NCI-H524 (cell line): ENCODE measurements around the gene CACNA1H.
A peak's percentile ranks its signal among the peaks of the same experiment; 100 is the strongest.

ENCODE experiments used
- DNase-seq, 2 experiments: peaks; one replicate each; lab custom pipeline; 2025; lab: John Stamatoyannopoulos, UW

The CACNA1H gene

DNA sequence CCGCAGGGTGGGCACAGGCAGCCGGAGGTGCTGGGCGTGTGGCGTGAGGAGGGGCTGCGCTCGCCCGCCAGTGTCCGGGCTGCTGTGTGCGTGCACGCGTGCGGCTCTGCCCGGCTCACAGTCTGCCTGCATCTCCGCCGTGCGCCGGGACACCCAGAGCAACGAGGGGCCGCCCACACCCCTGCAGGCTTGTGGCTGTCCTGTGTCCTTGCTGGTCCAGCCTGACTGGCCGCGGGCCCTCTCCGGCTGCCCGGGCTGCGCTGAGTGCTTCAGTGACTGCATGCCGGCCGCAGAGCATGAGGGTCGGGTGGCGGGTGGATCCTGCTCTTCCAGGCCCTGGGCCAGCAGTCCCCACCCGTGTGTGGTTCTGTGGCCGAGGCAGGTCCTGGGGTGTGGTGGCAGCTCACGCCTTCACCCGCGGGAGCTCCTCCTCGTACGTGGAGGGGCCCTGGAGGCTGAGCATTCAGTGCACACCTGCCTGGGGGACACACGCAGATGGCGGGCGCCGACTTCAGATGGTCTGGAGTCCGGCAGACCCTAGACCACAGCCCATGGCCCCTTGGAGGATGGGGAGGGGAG is 59.8 kb downstream of the CACNA1H start:
- no peak for DNase-seq

DNA sequence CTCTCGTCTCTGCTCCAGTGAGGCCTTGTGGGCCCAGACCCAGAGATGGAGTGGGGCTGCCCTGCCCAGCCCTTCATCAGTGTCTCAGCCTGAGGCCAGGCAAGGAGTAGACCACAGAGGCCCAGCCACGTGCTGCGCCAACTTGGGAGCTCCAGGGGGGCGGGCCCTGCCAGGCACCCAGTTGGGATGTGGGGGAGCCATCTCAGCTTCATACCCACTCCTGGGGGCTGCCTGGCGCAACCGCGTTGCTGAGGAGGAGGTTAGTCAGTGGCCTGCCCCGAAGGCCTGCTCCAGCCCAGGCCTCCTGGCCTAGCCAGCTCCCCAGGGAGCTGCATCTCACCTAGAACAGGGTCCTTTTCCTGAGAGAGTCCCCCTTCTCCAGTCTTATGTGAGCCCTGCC is 60.3 kb downstream of the CACNA1H start:
- no peak for DNase-seq

DNA sequence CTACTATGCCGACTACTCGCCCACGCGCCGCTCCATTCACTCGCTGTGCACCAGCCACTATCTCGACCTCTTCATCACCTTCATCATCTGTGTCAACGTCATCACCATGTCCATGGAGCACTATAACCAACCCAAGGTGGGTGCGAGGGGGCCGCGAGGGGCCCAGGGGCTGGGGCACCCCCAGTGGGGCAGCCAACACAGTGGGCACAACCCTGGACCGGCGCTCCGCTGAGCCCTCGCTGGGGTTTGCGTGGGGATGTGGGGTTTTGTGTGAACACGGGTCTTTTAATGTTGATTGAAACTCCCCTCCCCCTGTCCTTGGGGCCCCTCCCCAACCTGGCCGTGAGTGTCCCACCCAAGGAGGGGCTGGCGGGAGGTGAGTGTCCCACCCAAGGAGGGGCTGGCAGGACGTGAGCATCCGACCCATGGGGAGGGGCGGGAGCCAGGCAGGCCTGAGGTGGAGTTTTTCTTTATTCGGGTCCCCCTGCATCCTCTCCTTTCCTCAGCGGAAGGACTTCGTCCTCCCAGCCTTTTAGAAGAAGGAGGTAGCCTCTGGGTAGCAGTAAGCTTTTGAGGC is 61.0 kb downstream of the CACNA1H start:
- DNase-seq = no peak

DNA sequence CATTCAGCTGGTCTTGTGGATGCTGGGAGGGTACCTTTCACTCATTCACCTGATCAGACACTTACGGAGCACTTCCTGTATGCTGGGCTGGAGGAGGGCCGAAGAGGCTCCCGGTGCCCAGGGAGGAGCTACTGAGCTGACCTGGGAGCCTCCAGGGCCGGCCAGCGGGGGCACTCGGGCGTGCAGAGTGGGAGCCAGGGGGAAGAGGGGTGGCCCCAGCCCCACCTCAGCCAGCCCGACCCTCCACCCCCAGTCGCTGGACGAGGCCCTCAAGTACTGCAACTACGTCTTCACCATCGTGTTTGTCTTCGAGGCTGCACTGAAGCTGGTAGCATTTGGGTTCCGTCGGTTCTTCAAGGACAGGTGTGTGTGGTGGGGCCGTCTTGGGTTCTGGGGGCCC is 61.8 kb downstream of the CACNA1H start:
- no peak for DNase-seq

DNA sequence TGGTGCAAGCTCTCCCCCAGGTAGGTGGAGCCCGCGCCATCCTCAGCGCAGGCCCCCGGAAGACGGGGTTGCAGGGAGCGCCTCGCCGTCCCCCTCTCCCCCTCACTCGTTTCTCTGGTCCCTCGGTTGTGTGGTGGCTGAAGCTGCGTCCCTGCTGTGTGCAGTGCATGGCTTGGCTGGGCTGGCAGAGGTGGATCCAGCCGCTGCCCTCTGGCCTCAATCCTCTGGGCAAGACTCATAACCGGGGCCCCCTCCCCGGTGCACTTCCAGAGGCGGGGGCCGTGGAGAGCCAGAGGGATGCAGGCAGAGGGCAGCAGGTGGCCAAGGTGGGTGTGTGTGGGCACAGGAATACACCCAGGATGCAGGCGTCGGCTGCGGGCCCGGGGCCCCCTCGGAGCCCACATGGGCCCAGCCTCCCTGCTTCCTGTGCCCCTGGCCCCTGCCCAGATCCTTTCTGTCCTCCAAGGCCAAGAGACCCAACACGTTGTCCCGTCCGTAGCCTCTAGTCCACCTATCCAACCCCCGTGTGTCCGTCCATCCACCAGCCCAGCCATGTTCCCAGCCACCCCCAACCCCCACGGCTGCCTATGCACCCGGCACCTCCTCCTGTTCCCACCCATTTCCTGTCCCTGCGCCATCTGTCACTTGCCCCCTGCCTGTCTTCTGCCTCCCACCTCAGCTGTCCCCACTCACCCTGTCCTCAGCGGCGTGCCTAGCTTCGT is 62.8 kb downstream of the CACNA1H start:
- peak; percentile 50 to 57 for DNase-seq

DNA sequence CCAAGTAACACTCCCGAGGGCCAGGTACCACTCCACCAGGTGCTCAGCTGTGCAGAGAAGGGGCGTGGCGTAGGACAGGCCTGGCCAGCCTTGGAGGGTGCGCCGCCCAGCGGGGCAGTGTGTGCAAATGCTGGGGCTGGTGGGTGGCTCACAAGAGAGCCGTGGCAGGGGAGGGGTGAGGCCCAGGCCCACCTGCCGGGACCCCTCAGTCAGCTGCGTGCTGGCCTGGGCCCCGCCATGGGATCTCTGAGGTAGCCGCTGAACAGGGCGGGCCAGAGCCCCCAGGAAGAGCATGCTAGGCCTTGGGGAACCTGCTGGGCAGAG is 63.4 kb downstream of the CACNA1H start:
- DNase-seq = no peak

DNA sequence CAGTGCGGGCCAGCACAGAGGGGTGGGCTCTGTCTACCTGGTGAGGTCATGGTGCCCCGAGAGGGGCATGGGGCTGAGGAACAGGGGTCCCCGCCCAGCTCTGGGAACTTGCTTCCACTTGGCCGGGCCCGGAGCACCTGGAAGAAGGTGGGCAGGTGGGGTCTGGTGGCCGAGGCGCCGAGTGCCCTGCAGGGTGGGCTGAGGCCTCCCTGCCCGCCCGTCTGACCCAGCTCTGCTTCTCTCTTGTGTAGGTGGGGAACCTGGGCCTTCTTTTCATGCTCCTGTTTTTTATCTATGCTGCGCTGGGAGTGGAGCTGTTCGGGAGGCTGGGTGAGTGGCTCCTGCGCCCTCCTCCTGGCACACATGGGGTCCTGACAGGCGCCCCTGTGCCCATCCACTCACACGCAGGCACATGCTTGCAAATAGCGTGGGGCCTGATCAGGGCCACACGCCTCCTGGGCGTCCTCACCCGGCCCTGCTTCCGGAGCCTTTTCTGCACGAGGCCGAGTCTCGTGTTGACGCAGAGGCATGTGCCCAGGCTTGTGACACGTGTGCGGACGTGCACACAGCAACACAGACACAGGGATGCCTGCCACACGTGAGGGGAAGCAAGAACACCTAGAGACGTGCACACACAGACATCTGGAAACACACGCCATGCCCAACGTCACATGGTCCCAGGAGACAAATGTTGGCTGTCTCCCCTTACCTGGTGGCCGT is 63.9 kb downstream of the CACNA1H start:
- DNase-seq = no peak

DNA sequence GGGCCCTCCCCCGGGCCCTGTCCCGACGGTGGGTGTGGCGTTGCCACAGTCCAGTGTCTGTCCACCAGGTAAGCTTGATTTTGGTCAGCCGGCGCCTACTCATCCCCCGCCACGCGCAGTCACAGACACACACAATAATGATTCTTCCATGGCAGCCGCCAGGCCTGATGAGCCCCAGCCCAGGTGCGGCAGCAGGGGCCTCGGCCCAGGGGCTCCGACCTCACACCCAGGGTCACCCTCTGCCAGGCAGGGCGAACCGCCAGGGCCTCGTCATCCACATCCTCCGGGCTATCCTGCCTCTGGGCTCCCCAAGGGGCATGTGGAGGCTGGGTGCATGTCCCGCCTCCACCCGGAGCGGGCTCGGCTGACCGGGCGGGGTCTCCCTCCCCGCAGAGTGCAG is 64.6 kb downstream of the CACNA1H start:
- DNase-seq = no peak

DNA sequence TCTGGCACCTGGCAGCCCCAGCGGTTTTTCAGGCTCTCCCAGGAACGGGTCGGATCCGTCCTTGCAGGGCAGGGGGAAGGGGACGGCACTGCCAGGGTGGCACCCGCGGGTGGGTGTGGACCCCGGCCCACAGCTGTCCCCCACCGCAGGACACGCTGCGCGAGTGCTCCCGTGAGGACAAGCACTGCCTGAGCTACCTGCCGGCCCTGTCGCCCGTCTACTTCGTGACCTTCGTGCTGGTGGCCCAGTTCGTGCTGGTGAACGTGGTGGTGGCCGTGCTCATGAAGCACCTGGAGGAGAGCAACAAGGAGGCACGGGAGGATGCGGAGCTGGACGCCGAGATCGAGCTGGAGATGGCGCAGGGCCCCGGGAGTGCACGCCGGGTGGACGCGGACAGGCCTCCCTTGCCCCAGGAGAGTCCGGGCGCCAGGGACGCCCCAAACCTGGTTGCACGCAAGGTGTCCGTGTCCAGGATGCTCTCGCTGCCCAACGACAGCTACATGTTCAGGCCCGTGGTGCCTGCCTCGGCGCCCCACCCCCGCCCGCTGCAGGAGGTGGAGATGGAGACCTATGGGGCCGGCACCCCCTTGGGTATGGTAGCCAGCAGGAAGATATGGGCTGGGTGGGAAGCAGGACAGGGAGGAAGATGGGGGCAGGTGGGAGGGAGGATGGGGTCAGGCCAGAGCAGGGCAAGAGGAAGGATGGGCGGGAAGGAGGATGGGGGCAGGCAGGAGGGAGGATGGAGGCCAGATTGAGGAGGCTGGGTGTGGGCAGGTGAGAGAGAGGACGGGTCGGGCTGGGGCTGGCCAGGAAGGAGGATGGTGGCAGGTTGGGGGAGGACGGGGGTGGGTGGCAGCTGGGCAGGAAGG is 65.4 kb downstream of the CACNA1H start:
- DNase-seq = no peak

DNA sequence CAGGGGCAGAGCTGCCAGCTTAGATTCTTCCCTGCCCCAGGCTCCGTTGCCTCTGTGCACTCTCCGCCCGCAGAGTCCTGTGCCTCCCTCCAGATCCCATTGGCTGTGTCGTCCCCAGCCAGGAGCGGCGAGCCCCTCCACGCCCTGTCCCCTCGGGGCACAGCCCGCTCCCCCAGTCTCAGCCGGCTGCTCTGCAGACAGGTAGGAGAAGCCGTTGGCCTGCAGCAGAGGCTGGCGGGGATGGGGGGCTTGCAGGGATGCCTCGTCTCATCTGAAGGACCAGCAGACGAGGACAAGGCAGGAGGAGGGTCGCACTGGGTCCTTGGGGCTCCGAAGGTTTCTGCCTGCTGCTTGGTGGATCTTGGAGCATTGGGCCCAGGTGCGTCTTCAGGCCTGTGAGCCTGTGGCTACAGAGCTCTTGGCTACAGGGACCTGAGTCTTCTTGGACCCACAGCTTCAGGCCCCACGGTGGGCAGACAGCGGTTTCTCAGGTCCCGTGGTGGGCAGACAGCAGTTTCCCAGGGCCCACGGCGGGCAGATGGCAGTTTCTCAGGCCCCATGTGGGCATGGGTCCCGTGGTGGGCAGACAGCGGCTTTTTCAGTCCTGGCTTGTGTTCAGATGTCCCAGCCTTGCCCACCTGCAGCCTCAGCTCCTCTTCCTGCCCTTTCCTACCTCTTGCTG is 66.2 kb downstream of the CACNA1H start:
- DNase-seq = no peak

DNA sequence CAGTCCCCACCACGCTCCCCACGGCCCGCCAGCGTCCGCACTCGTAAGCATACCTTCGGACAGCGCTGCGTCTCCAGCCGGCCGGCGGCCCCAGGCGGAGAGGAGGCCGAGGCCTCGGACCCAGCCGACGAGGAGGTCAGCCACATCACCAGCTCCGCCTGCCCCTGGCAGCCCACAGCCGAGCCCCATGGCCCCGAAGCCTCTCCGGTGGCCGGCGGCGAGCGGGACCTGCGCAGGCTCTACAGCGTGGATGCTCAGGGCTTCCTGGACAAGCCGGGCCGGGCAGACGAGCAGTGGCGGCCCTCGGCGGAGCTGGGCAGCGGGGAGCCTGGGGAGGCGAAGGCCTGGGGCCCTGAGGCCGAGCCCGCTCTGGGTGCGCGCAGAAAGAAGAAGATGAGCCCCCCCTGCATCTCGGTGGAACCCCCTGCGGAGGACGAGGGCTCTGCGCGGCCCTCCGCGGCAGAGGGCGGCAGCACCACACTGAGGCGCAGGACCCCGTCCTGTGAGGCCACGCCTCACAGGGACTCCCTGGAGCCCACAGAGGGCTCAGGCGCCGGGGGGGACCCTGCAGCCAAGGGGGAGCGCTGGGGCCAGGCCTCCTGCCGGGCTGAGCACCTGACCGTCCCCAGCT is 67.3 kb downstream of the CACNA1H start:
- DNase-seq = no peak

DNA sequence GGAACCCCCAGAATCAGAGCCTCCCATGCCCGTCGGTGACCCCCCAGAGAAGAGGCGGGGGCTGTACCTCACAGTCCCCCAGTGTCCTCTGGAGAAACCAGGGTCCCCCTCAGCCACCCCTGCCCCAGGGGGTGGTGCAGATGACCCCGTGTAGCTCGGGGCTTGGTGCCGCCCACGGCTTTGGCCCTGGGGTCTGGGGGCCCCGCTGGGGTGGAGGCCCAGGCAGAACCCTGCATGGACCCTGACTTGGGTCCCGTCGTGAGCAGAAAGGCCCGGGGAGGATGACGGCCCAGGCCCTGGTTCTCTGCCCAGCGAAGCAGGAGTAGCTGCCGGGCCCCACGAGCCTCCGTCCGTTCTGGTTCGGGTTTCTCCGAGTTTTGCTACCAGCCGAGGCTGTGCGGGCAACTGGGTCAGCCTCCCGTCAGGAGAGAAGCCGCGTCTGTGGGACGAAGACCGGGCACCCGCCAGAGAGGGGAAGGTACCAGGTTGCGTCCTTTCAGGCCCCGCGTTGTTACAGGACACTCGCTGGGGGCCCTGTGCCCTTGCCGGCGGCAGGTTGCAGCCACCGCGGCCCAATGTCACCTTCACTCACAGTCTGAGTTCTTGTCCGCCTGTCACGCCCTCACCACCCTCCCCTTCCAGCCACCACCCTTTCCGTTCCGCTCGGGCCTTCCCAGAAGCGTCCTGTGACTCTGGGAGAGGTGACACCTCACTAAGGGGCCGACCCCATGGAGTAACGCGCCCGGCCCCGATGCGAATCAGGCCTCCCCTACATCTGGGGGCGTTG is 68.1 kb downstream of the CACNA1H start:
- no peak for DNase-seq

DNA sequence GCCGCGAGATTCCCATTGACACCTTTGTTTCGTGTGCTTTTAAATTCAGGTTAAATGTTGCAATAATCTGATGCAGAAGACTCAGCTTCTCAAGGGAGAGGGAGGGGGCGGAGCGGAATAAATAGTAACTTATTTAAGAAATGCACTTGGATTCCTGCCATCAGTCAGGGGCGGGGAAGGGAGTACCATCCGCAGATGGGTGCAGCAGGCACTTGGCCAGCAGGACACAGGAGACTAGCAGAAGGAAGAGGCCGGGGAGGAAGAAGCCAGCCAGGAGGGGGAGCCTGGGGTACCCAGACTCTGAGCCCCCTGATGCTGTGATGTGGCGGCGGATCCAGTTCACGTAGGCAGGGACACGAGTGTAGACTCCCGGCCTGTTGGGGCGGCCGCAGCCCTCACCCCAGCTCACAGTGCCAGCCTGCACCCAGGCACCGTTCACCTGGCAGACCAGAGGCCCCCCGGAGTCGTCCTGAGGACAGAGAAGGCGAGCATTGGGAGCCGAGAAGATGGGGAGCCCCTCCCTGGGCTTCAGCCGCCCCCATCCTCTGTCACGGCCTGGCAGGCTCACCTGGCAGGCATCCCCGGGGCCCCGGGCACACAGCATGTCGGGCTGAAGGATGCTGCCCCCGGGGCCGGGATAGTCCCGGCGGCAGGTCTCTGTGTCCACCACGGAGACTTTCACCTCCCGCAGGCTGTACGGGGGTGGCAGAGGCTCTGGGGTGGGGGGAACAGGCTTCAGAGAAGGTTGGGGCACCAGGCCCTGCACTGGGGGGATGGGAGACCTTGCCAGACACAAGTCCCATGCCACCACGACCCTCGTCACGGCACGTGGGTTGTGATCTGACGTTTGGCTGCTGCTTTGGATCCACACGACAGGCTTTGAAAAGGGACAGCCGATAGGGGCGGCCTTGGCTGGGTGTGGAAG is 69.0 kb downstream of the CACNA1H start:
- no peak for DNase-seq

DNA sequence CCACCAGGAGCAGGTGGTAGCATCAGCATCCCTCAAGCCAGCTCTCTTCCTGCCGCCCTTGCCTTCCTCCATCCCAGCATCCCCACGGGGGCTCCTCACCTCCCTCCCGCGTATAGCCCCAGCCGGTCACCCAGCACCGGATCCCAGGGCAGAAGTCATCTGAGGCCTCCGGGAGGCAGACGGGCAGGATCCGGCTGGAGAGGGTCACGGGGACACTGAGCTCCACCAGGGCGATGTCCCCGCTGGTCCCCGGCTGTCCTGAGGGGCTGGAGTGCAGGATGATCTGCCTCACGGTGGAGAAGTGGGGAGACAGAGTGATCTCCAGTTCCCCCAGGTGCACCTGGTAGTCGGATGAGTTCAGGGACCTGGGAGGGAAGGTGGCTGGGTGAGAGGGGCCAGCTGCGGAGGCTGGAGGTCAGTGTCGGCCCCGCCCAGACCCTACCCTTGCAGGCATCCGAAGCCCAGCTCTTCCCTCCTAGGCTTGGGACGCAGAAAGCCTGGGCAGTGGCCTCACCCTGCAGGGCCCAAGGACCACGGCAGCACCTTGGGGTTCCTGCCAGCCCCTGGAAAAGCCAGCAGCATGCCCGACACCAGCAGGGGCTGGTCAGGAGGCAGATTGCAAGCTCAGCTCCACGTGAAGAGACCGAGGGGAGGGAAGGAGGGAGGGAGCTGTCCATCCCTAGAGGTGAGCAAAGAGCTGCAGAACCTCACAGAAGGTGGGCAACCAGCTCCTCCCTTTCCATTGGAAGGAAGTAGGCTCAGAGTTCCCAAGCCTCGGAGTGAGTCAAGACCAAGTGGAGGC is 69.8 kb downstream of the CACNA1H start:
- no peak for DNase-seq

DNA sequence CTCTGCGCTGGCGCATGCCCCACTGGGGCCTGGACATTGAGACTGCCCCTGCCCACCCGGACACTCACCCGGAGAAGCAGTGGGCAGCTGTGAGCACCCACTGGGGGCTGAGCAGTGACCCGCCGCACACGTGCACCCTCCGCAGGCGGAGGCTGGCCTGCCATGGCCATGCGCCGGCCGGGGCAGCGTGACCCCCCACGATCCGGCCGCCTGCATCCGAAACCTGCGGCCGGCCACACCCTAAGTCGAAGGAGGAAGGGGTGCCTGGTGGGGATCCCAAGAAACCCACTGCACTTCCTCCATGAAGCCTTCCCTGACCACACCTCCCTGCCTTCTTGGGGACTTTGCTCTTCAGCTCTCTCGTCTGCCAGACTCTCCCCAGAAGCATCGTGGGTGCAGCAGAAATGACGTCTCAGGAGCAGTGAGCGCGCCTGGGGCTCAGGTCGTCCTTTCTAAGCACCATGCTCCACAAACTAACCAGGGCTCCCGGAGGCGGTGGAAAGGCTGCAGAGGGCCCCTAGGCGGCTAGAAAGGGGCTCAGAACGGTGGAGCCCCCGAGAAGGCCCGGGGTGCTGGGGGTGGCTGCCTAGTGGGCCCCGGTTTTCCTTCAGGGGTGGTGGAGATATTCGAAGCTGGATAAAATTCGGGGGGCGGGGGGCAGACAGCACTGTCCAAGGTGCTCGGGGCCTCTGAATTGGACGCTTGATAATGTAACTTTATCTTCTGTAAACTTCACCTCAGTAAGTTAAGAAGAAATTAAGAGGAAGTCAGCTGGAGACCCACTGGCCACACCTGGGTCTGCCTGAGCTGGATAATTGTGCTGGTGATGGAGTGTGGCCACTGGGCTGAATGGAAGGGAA is 70.7 kb downstream of the CACNA1H start:
- DNase-seq = no peak

DNA sequence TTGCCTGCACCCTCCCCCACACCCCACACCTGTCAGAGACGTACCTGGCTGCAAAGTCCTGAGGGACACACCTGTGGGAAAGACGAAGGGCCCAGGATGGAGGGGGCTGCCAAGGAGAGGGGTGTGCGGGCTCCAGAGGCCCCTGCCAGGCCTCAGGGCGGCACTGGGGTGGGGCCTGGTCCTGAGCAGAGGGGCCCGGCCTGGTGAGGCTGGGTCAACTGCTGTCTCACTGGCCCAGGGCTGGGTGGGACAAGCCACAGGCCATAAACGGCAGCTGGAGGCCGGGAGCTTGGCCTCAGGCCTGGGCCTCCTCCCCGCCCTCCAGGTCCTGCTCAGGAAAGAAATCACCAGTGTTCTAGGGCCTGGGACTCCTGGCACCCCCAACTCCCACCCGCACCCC is 71.7 kb downstream of the CACNA1H start:
- DNase-seq = no peak

DNA sequence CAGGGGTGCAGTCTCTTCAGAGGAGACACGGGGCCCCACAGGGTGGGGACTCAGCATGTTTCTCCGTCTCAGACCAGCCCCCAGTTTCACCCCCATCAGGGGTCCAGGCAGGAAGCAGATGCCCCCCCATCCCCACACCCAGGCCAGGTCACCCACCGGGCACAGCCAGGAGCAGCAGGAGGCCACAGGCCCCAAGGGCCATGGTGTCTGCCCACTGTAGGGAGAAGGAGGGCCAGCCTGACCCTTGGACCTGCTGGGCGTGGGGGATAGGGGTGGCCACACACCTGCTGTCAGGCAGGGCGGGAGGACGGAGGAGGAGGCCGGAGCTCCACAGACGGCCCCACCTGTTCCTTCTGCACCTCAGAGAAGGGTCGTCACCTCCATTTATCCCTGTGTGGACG is 72.1 kb downstream of the CACNA1H start, which contains the start of gene TPSG1:
Gene TPSG1 (minus strand): TSS at position 218 of the 401 bp plus-strand sequence. CDS start 16 bp downstream, at position 202.
- DNase-seq = no peak
